Testis (tissue), 3 donors: ENCODE results near the gene CPXM2. TPM values are rescaled to one million over a fixed set of nuclear protein-coding genes. Genes with fewer than 3 reads are reported as not detected.
A peak's percentile ranks its signal among the peaks of the same experiment; 100 is the strongest.

Source experiments
- DNase-seq: peaks from one replicate; pipeline ENCODE4 v3.0.0-alpha.2; 2019
- H3K27ac ChIP-seq, 2 donors: fragments of 200-600 bp; sonication (generic); one replicate each; pipeline ENCODE4 v1.5.1; 2019
- H3K27me3 ChIP-seq: fragments of 200-600 bp; sonication (generic); one replicate; pipeline ENCODE4 v1.5.1; 2019
- H3K36me3 ChIP-seq: fragments of 200-600 bp; sonication (generic); one replicate; pipeline ENCODE4 v1.5.1; 2017; ENCODE audit warnings: low read depth; ENCODE audit errors: missing control alignments
- H3K4me1 ChIP-seq: fragments of 200-600 bp; sonication (generic); one replicate; pipeline ENCODE4 v1.5.1; 2019
- H3K4me3 ChIP-seq, 2 donors: fragments of 200-600 bp; sonication (generic); one replicate each; pipeline ENCODE4 v1.5.1; 2017 to 2019
- H3K9me3 ChIP-seq: fragments of 200-600 bp; sonication (generic); one replicate; pipeline ENCODE4 v1.5.1; 2017
- POLR2A ChIP-seq: fragments of 450-650 bp; IDR thresholded peaks from one replicate; pipeline ENCODE4 v1.6.1; 2017; ENCODE audit warnings: antibody characterized with exemption, mild to moderate bottlenecking, moderate library complexity
- WGBS, 2 donors: methylation state at CpG; one replicate each; pipeline ENCODE4 v1.1.5; 2018; 5-methylcytosine and 5-hydroxymethylcytosine counted together
- intact Hi-C: fragments of 100-400 bp; cut with DNase I; formaldehyde crosslinking; loops from one replicate; pipeline ENCODE4 v1.15.1; 2023; ENCODE audit warnings: low total_unique reads
- polyA plus RNA-seq: library from polyadenylated mRNA; stranded (reverse); fragments of 350-450 nt; fragmentation: Illumina TruSeq; extraction: RNeasy Lipid Tissue Mini Kit (QIAGEN cat#74804); gene quantifications from one replicate; pipeline ENCODE4 v1.2.3, GENCODE V29; 2014; ENCODE audit warnings: low read depth, low replicate concordance; ENCODE audit not compliant: insufficient read depth
- total RNA-seq, 2 donors: library from RNA; depleted of rRNA; stranded (reverse); fragments of >200 nt; gene quantifications; one replicate each; pipeline ENCODE4 v1.2.3, GENCODE V29; 2016
- TF ChIP-seq, protein P1 (sequence below), 3 experiments: fragments of 450-650 bp in 2 of 3; fragments of 200-600 bp in 1 of 3; sonication (generic) in 1 of 3; IDR thresholded peaks; one replicate each; pipeline ENCODE4 v1.5.1; 2016 to 2019; ENCODE audit warnings: antibody characterized with exemption in 3 of 3, mild to moderate bottlenecking in 2 of 3, moderate library complexity in 1 of 3

CPXM2 gene
- total and polyA plus RNA-seq, 3 donors from 2014 or later: 16.0 to 40.0 (median 17.5) TPM

- DNase-seq: no peak
- Histone ChIP-seq H3K4me3 (no peak overlapping the region), H3K27ac (no peak overlapping the region), H3K4me1 (no peaks in the 10 kb centered on the region), H3K27me3 (no peaks in the 10 kb centered on the region), H3K9me3 (no peaks in the 10 kb centered on the region), H3K36me3 (no peaks in the 10 kb centered on the region)
- intact Hi-C loops: no loop called here
- 44 to 53% methylated on average over 5 of the region's 5 CpGs for WGBS, 2 donors
- TF ChIP-seq, protein P1, sequence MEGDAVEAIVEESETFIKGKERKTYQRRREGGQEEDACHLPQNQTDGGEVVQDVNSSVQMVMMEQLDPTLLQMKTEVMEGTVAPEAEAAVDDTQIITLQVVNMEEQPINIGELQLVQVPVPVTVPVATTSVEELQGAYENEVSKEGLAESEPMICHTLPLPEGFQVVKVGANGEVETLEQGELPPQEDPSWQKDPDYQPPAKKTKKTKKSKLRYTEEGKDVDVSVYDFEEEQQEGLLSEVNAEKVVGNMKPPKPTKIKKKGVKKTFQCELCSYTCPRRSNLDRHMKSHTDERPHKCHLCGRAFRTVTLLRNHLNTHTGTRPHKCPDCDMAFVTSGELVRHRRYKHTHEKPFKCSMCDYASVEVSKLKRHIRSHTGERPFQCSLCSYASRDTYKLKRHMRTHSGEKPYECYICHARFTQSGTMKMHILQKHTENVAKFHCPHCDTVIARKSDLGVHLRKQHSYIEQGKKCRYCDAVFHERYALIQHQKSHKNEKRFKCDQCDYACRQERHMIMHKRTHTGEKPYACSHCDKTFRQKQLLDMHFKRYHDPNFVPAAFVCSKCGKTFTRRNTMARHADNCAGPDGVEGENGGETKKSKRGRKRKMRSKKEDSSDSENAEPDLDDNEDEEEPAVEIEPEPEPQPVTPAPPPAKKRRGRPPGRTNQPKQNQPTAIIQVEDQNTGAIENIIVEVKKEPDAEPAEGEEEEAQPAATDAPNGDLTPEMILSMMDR (IDR thresholded peaks at IDR 0.05): no peak
These were observed 12.0 kb upstream of the CPXM2 start for GRCh38 chr10:123903621-123904020.

GRCh38 chr10:123901621-123902020, 10.0 kb upstream of the CPXM2 start:
- Histone ChIP-seq H3K27me3 (no peaks in the 10 kb centered on the region), H3K36me3 (no peaks in the 10 kb centered on the region), H3K27ac (no peak overlapping the region), H3K9me3 (no peaks in the 10 kb centered on the region), H3K4me3 (peak overlapping the region in 1 of 2 donors; percentile 30), H3K4me1 (no peaks in the 10 kb centered on the region)
- intact Hi-C loops: no loop called here
- TF ChIP-seq, protein P1 (IDR thresholded peaks at IDR 0.05): no peak
- TF ChIP-seq POLR2A: no peak
- 75 to 81% methylated on average over 4 of the region's 4 CpGs for WGBS, 2 donors
- peak; percentile 55 for DNase-seq

- H3K9me3 ChIP-seq: no peaks in the 10 kb centered on the region
- 86 to 88% methylated on average over 4 of the region's 4 CpGs for WGBS, 2 donors
- DNase-seq: no peak
- no peaks in the 10 kb centered on the region for H3K36me3 ChIP-seq
- intact Hi-C loops: no loop called here
- H3K4me1 ChIP-seq: no peaks in the 10 kb centered on the region
- H3K4me3 ChIP-seq: no peak overlapping the region
- no peak for TF ChIP-seq POLR2A
- TF ChIP-seq, protein P1 (IDR thresholded peaks at IDR 0.05): no peak
- no peaks in the 10 kb centered on the region for H3K27me3 ChIP-seq
- no peak overlapping the region for H3K27ac ChIP-seq
These were observed 5.5 kb upstream of the CPXM2 start for GRCh38 chr10:123897146-123897545.

DNA sequence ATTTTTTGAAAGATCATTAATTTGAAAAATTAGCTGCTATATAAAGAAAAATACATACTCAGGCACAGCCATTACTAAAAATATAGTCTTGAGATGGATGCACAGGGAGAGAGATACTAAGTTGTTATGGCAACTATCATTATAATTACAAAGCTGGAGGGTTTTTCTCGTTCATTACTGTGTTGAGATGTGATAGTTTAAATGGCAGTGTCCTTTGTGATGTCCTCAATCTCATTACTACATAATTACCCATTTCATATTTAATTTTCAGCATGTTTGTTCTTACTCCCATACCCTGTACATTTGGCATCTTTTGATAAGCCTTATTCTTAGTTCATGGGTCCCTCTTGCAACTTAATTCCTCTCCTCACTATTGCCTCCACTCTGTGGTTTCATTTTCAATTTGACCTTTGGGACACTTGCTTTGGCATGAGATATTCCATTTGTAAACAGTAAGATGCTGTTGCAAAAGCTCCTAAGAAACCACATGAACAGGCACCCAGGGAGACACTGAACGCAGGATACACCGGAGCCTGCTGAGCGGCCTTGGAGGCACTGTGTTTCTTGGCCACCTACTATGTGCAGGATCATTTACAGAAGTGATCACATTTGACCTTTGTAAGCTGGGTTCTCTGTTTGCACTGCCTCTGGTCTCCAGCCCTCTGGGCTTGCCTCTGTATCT, 4.8 kb upstream of the CPXM2 start:
- H3K9me3 ChIP-seq: no peaks in the 10 kb centered on the region
- H3K27ac ChIP-seq: no peak overlapping the region
- WGBS, 2 donors: 65 to 77% methylated on average over 4 of the region's 4 CpGs
- H3K27me3 ChIP-seq: no peaks in the 10 kb centered on the region
- TF ChIP-seq, protein P1 (IDR thresholded peaks at IDR 0.05): no peak
- no peak for TF ChIP-seq POLR2A
- H3K36me3 ChIP-seq: no peaks in the 10 kb centered on the region
- intact Hi-C loops: no loop called here
- no peak for DNase-seq
- H3K4me1 ChIP-seq: no peaks in the 10 kb centered on the region
- no peak overlapping the region for H3K4me3 ChIP-seq

DNA sequence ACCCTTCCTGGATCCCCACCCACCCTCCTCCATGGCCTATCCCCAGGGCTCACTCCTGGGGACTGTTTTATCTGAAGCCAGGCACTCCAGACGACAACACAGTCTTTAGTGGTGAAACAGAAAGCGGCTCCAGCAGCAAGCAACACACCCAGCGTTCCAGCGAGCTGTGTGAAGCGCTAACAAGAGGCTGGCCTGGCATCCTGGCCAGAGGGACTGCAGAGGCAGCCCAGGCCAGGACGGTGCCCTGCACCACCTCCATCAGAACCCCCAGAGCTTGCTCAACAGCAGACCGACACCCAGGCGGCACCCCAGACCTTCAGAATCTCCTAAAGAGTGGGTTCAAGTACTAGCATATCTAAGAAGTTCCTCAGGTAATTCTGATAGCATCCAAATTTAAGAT, 2.0 kb upstream of the CPXM2 start:
- no peaks in the 10 kb centered on the region for H3K27me3 ChIP-seq
- H3K4me1 ChIP-seq: no peaks in the 10 kb centered on the region
- no peak overlapping the region for H3K4me3 ChIP-seq
- intact Hi-C loops: no loop called here
- TF ChIP-seq, protein P1 (IDR thresholded peaks at IDR 0.05): no peak
- no peak for TF ChIP-seq POLR2A
- no peak overlapping the region for H3K27ac ChIP-seq
- H3K36me3 ChIP-seq: no peaks in the 10 kb centered on the region
- 87 to 92% methylated on average over 8 of the region's 8 CpGs for whole genome bisulfite sequencing, 2 donors
- no peaks in the 10 kb centered on the region for H3K9me3 ChIP-seq
- DNase-seq: no peak
